Fibroblast of the aortic adventitia (primary cell): Measurements from ENCODE around the gene NRXN2. TPM values are rescaled to one million over a fixed set of nuclear protein-coding genes. Genes with fewer than 3 reads are reported as not detected.

Experiments
- DNase-seq: peaks from one replicate; pipeline ENCODE4 v3.0.0-alpha.2; 2010; ENCODE audit warnings: low read depth
- H3K4me3 ChIP-seq: 2 replicates; pipeline ENCODE4 v1.5.1; 2011; ENCODE audit warnings: low read depth, mild to moderate bottlenecking, control low read depth, low read length, moderate library complexity
- total RNA-seq: library from RNA; depleted of rRNA; stranded (reverse); fragments of >200 nt; gene quantifications from 2 replicates; pipeline ENCODE4 v1.2.3, GENCODE V29; 2012; ENCODE audit warnings: low replicate concordance
- TF ChIP-seq, protein P1 (sequence below): IDR thresholded peaks from 2 replicates; pipeline ENCODE4 v1.5.1; 2011; ENCODE audit warnings: mild to moderate bottlenecking, low read length, control low read depth, inconsistent platforms; ENCODE audit not compliant: insufficient read depth

The NRXN2 gene
- total RNA-seq, 1 donor, result 3.3 TPM

DNA sequence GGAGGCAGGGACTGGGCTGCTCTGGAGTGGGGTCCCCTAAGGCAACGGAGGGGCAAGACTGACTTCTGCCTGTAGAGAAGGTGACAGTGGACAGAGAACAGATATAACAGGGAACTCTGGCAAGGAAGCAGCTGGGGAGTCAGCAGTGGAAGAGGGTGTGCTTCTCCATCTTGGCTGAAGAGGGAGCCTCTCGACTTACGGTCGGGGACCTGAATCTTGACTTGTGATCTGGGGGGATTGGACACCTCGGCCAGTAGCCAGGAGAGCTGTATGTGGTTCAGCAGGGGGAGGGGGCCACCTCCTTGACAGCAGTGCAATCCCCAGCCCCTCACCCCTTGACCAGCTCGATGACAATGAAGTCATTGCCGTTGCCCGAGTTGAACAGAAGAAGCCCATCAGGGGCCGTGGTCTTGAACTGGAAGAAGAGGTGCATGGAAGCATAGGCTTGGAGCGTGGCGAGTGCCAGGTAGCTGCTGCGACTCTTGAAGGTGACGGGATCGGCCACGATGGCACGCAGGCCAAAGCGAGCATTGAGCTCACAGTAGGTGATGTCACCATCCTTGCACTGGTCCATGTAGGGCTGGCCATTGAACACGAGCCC lies 72.0 kb downstream of the NRXN2 start:
- H3K4me3 ChIP-seq, result no peak overlapping the region
- peak; percentile 20 for DNase-seq
- TF ChIP-seq, protein P1, sequence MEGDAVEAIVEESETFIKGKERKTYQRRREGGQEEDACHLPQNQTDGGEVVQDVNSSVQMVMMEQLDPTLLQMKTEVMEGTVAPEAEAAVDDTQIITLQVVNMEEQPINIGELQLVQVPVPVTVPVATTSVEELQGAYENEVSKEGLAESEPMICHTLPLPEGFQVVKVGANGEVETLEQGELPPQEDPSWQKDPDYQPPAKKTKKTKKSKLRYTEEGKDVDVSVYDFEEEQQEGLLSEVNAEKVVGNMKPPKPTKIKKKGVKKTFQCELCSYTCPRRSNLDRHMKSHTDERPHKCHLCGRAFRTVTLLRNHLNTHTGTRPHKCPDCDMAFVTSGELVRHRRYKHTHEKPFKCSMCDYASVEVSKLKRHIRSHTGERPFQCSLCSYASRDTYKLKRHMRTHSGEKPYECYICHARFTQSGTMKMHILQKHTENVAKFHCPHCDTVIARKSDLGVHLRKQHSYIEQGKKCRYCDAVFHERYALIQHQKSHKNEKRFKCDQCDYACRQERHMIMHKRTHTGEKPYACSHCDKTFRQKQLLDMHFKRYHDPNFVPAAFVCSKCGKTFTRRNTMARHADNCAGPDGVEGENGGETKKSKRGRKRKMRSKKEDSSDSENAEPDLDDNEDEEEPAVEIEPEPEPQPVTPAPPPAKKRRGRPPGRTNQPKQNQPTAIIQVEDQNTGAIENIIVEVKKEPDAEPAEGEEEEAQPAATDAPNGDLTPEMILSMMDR, result peak; percentile 58

DNA sequence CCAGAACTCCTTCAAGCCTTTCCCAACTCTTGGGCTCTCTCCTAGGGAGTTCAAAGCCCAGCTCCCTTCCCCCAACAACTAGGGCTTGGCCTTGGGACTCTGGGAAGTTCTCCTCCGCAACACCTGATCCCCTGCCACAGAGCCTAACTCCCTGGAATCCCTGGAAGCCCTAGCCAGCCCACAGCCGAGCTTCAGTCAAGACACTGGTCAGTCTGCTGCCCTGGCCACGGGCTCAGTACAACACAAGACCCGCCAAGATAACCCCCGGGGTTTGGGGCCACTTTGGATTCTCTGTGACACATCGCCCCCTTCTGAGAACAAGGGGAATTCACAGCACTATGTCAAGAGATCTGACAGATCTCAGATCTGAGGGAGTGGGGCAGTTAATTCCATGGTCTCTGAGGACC lies 73.7 kb downstream of the NRXN2 start:
- TF ChIP-seq, protein P1, result peak; percentile 52
- H3K4me3 ChIP-seq, result no peak overlapping the region
- DNase-seq, result peak; percentile 33

DNA sequence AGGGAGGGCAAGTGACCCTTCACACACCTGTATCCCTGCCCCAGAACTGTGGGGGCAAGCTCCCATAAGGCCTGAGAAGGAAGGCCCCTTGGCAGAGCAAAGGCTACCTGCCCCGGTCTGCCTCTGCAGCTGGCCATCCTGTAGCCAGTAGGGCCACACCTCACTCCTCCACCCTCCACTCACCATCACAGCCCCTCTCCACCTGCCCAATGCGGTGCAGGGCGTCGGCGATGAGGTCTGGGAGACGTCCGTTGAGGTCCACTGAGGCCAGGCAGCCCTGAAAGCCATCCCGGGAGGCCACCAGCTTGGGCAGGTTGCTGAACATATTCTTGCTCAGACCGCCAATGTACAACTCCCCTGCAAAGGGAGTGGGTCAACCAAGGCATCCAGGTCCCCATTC lies 74.4 kb downstream of the NRXN2 start:
- no peak overlapping the region for H3K4me3 ChIP-seq
- TF ChIP-seq, protein P1, result no peak
- no peak for DNase-seq

DNA sequence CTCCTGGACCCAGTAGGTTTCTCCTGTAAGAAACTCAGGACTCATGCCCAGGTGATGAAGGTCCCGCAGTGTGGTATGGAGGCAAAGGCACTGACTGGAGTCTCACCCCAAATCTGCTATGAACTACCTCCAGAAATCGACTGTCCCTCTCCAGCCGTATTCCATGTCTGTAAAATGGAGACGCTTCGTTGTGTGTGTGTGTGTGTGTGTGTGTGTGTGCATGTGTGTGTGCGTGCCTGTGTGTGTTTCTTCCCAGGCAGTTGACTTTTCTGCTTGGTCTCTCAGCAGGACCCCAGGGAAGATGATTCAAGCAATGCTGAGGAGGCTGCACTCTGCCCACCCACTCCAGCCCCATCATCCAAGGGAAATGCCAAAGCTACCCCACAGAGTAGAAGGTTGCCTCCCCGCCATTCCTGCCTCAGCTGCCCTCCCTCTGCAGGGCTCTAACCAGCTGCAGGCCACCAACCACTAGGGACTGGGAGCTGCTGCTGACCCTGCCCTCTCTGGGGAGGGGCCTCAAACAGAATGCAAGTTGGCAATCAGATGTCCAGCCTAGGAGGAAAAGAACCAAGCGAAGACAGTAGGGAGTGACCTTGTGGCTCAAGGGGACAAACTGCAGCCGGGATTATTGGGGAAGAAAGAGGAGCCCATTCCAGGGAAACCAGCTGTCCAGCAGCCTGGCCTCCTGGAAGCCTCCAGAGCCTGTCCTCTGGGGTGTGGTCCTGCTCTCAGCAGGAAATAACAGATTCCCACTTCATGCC lies 75.8 kb downstream of the NRXN2 start:
- TF ChIP-seq, protein P1, result no peak
- no peak overlapping the region for H3K4me3 ChIP-seq
- no peak for DNase-seq

DNA sequence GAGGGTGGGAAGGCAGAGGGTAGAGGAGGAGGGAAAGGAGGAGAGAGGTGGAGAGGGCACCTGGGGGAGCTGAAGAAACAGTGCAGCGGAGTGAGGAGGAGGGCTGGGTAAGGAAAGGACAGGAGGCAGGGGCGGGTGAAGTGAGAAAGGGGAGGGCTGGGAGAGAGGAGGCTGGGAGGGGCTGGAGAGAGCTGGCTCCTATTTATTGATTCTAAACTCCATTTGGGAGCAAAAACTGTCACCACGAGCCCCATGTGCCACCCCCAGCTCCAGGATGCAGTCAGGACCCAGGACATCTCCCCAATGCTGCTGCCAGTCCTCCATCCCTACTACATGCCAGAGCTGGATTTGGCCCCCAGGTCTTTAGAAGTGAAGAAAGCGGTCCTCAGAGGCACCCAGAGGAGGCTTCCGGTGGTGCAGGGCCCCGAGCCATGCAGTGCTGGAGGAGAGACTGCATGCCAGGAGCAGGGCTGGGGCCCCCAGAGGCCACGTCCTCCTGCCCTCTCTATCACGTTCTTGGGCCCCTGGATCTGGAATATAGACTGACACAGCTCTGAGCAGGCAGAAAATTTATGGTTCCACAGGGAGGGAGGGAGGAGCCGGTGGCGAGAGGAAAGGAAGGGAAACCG lies 78.2 kb downstream of the NRXN2 start:
- DNase-seq, result no peak
- H3K4me3 ChIP-seq, result no peak overlapping the region
- TF ChIP-seq, protein P1, result peak; percentile 24

DNA sequence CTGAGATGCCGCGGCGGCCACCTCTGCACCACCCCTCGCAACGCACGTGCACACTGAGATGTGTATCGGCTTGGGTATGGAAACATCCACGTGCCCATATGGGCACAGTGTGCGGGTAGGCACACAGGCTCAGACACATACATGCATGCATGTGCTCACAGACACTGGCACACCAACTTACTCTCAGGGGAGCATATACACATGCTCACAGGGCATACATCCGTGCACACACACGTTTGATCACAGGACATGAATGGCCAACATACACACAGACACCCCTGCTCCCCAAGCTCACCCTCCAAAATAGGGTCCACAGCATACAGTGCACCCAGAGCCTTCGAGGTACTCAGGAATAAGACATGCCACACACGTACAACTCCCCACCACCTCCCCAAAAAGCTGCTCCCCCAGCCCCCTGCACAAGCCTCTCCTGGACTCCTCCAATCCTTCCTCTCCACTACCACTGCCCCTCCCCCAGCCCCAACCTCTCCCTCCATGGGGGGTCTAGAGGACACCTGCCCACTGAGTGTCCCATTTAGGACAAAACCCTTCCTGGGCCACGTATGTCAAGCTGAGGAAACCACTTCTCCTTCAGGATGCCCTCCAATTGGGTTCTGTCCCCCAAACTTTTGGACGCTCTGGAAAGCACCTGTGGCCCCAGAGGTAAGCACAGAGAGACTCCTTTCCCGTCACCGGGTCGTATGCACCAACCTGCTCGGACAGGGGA lies 78.9 kb downstream of the NRXN2 start:
- DNase-seq, result no peak
- H3K4me3 ChIP-seq, result no peak overlapping the region
- TF ChIP-seq, protein P1, result no peak
